ENCODE data around the gene ASCL2. TPM values are rescaled to one million over a fixed set of nuclear protein-coding genes. Genes with fewer than 3 reads are reported as not detected.

The ASCL2 gene, protein sequence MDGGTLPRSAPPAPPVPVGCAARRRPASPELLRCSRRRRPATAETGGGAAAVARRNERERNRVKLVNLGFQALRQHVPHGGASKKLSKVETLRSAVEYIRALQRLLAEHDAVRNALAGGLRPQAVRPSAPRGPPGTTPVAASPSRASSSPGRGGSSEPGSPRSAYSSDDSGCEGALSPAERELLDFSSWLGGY
- polyA plus RNA-seq: 1 to 10 TPM in 1 of 2 donors, under 1 TPM in 1; 0.95 to 1.7 TPM

DNA sequence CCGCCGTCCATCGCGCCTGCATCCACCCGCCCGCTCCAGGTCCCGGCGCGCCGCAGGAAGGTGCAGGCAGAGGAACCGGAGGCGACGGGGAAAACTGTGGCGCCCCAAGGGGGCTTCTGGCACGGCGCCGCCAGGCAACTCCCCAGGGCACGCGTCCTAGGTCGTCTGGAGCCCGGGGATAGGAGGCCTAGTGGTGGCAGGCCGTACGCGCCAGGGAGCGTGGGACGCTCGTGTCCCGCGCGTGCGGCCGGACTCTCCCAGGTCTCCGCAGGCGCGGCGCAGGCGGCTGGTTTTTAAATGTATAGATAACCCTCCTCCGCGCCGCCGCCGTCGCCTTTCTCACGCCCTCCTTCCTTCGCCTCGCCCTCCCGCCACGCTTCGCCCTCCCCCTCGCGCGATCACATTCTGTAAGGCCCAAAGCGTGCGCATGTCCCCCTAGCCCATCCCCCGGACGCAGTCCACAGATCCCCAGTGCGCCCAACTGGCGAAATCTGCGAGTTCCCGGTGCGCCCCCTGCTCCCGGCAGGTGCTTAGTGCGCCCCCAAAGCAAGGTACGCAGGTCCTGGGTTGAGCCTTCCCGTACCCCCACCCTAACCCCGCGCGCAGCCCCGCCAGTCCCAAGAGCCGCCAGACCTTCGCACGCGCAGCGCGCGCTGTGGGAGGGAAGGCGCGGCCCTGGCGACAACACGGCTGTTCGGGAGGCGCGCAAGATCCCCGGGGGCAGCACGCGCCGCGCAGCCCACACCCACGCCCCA lies at the start of gene ASCL2:
TSS of gene ASCL2 (minus strand) at position 267 of the 755 bp plus-strand sequence. CDS start at position 11, 256 bp downstream.
- H3K27me3 ChIP-seq (ENCODE audit: control insufficient read depth in 1 of 2, insufficient read depth in 2 of 2, low read length in 2 of 2): peaks cover 0 to 15% of the 10 kb centered on the region in 2 donors
- no peaks in the 10 kb centered on the region for H3K36me3 ChIP-seq (ENCODE audit: control insufficient read depth in 2 of 2, insufficient read depth in 2 of 2, low read length in 1 of 2)
- no peaks in the 10 kb centered on the region for H3K9me3 ChIP-seq (ENCODE audit: control insufficient read depth in 2 of 2, insufficient read depth in 1 of 2, low read depth in 1 of 2, low read length in 1 of 2)
- H3K4me1 ChIP-seq (ENCODE audit: control insufficient read depth in 2 of 2, insufficient read depth in 2 of 2, low read length in 1 of 2): peaks cover 6 to 14% of the 10 kb centered on the region in 2 donors
- H3K4me3 ChIP-seq (ENCODE audit: low read depth in 1 of 2, low read length in 2 of 2): peak within 1 kb of the TSS; percentile 51 to 55
- H3K27ac ChIP-seq (ENCODE audit: low read depth in 2 of 2, low read length in 1 of 2): peak within 1 kb of the TSS; percentile 5 to 41
- WGBS, 2 donors: 2% methylated on average over 66 to 89 of the region's 89 CpGs

DNA sequence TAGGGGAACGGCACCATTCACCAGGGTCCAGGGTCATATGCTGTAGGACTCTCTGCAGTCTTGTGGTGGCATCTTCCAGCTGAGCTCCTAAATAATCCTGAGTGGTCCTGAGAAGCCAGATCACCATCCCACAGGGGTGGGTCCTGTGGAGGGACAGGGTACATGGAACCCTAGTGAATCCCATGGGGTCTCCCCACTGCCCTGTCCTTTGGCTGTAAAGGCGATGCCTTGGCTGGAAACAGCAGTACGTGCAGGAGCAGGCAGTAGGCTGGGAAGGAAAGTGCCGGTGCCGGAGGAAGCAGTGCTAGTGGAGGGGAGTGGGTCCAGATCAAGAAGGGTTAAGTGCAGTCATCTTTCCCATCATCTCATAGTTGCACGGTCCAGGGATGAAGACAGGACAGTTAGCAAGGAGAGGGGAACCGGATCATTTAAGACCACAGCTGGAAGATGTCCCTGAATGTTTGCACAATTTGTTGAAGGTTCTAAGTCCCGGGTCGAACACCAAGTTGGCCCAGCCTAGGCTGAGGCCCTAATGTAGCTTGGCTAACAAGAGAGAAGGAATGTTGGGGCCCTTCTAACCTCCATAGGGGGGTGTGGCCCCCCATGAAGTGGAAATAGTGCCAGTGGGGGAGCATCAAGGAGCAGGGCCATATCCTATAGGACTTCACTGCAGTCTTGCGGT lies 49.5 kb upstream of the ASCL2 start:
- H3K27me3 ChIP-seq (ENCODE audit: control insufficient read depth in 1 of 2, insufficient read depth in 2 of 2, low read length in 2 of 2): no peaks in the 10 kb centered on the region
- H3K9me3 ChIP-seq (ENCODE audit: control insufficient read depth in 2 of 2, insufficient read depth in 1 of 2, low read depth in 1 of 2, low read length in 1 of 2): peaks cover 3 to 7% of the 10 kb centered on the region in 2 donors
- H3K27ac ChIP-seq (ENCODE audit: low read depth in 2 of 2, low read length in 1 of 2): no peak overlapping the region
- H3K36me3 ChIP-seq (ENCODE audit: control insufficient read depth in 2 of 2, insufficient read depth in 2 of 2, low read length in 1 of 2): no peaks in the 10 kb centered on the region
- peaks cover under 1 to 2% of the 10 kb centered on the region in 2 donors for H3K4me1 ChIP-seq (ENCODE audit: control insufficient read depth in 2 of 2, insufficient read depth in 2 of 2, low read length in 1 of 2)
- 73 to 75% methylated on average over 10 of the region's 10 CpGs for WGBS, 2 donors
- no peak overlapping the region for H3K4me3 ChIP-seq (ENCODE audit: low read depth in 1 of 2, low read length in 2 of 2)

DNA sequence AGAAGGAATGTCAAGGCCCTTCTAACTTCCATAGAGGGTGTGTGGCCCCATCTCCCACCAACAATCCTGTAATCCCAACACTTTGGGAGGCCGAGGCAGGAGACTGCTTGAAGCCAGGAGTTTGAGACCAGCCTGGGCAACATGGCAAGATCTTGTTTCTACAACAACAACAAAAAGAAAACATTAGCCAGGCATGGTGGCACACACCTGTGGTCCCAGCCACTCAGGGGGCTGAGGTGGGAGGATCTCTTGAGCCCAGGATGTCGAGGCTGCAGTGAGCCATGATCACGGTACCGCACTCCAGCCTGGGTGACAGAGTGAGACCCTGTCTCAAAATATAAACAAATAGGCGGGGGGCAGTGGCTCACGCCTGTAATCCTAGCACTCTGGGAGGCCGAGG lies 48.3 kb upstream of the ASCL2 start:
- no peak overlapping the region for H3K4me3 ChIP-seq (ENCODE audit: low read depth in 1 of 2, low read length in 2 of 2)
- no peak overlapping the region for H3K27ac ChIP-seq (ENCODE audit: low read depth in 2 of 2, low read length in 1 of 2)
- no peaks in the 10 kb centered on the region for H3K27me3 ChIP-seq (ENCODE audit: control insufficient read depth in 1 of 2, insufficient read depth in 2 of 2, low read length in 2 of 2)
- peaks cover 2 to 9% of the 10 kb centered on the region in 2 donors for H3K4me1 ChIP-seq (ENCODE audit: control insufficient read depth in 2 of 2, insufficient read depth in 2 of 2, low read length in 1 of 2)
- no peaks in the 10 kb centered on the region for H3K36me3 ChIP-seq (ENCODE audit: control insufficient read depth in 2 of 2, insufficient read depth in 2 of 2, low read length in 1 of 2)
- H3K9me3 ChIP-seq (ENCODE audit: control insufficient read depth in 2 of 2, insufficient read depth in 1 of 2, low read depth in 1 of 2, low read length in 1 of 2): peaks cover 3 to 7% of the 10 kb centered on the region in 2 donors
- 93 to 94% methylated on average over 7 of the region's 7 CpGs for WGBS, 2 donors

DNA sequence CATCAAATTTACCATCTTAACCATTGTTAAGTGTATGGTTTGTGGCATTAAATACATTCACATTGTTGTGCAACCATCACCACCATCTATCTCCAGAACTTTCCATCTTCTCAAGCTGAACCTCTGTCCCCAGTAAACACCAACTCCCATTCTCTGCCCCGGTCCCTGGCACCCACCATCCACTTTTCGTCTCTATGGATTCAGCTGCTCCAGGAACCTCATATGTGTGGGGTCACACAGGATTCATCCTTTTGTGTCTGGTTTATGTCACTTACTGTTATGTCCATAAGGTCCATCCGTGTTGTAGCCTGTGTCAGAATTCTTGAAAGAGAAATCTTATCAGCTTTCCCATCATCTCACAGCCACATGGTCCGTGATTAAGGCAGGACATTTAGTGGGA lies 47.7 kb upstream of the ASCL2 start:
- 86 to 93% methylated on average over 4 of the region's 4 CpGs for WGBS, 2 donors
- Histone ChIP-seq H3K4me3 (ENCODE audit: low read depth in 1 of 2, low read length in 2 of 2) (no peak overlapping the region), H3K9me3 (ENCODE audit: control insufficient read depth in 2 of 2, insufficient read depth in 1 of 2, low read depth in 1 of 2, low read length in 1 of 2) (peaks cover 3 to 7% of the 10 kb centered on the region in 2 donors), H3K27me3 (ENCODE audit: control insufficient read depth in 1 of 2, insufficient read depth in 2 of 2, low read length in 2 of 2) (no peaks in the 10 kb centered on the region), H3K36me3 (ENCODE audit: control insufficient read depth in 2 of 2, insufficient read depth in 2 of 2, low read length in 1 of 2) (no peaks in the 10 kb centered on the region), H3K4me1 (ENCODE audit: control insufficient read depth in 2 of 2, insufficient read depth in 2 of 2, low read length in 1 of 2) (peaks cover 2 to 11% of the 10 kb centered on the region in 2 donors), H3K27ac (ENCODE audit: low read depth in 2 of 2, low read length in 1 of 2) (no peak overlapping the region)

DNA sequence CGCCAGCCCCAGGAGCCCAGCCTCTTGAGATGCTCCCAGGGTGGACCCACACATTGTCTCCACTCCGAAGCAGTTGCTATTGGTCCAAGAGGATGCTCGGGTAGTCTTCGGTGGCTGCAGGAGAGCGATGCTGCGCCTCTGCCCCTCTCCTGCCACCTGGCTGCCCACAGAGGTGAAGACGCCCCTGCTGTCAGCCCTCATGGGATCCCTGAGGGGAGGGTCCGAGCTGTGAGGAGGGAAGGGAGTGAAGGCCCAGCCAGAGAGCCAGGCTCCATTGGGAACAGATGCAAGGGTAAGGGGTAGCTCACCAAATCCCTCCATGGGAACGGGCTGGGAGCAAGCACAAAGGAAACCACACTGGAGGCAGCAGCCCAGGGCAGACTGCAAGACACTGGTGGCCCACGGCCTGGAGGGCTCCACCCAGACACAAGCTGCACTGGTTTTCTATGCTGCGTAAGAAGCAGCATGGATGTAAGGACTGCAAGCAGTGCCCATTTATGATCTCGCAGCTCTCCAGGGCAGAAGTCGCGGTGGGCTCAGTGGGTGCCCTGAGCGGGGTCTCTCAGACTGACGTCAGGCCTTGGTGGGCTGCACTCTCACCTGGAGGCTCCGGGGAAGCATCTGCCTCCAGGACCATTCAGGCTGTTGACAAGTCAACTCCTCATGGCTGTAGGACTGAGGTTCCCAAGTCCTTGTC lies 47.1 kb upstream of the ASCL2 start:
- 93 to 94% methylated on average over 17 of the region's 17 CpGs for WGBS, 2 donors
- H3K9me3 ChIP-seq (ENCODE audit: control insufficient read depth in 2 of 2, insufficient read depth in 1 of 2, low read depth in 1 of 2, low read length in 1 of 2): peaks cover 3 to 7% of the 10 kb centered on the region in 2 donors
- no peak overlapping the region for H3K4me3 ChIP-seq (ENCODE audit: low read depth in 1 of 2, low read length in 2 of 2)

DNA sequence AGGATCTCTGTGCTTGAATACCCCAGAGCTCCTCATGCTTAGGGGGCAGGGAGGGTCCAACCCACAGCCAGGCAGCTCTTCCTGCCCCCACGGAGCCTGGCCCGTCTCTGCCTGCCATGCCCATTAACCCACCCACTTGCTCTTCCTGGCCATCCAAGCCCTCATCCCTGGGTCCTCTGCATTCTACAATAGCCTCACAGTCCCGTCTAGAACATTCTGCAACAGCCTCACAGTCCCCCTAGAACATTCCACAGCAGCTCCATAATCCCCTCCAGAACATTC lies 46.5 kb upstream of the ASCL2 start:
- Histone ChIP-seq H3K27ac (ENCODE audit: low read depth in 2 of 2, low read length in 1 of 2) (no peak overlapping the region), H3K4me1 (ENCODE audit: control insufficient read depth in 2 of 2, insufficient read depth in 2 of 2, low read length in 1 of 2) (peaks cover 8 to 18% of the 10 kb centered on the region in 2 donors), H3K9me3 (ENCODE audit: control insufficient read depth in 2 of 2, insufficient read depth in 1 of 2, low read depth in 1 of 2, low read length in 1 of 2) (peaks cover 3 to 7% of the 10 kb centered on the region in 2 donors), H3K36me3 (ENCODE audit: control insufficient read depth in 2 of 2, insufficient read depth in 2 of 2, low read length in 1 of 2) (no peaks in the 10 kb centered on the region), H3K27me3 (ENCODE audit: control insufficient read depth in 1 of 2, insufficient read depth in 2 of 2, low read length in 2 of 2) (no peaks in the 10 kb centered on the region), H3K4me3 (ENCODE audit: low read depth in 1 of 2, low read length in 2 of 2) (no peak overlapping the region)
- 81 to 98% methylated on average over 3 of the region's 3 CpGs for WGBS, 2 donors

More for the DNA sequence above, 47.1 kb upstream of the ASCL2 start:
- peaks cover 3 to 14% of the 10 kb centered on the region in 2 donors for H3K4me1 ChIP-seq (ENCODE audit: control insufficient read depth in 2 of 2, insufficient read depth in 2 of 2, low read length in 1 of 2)
- no peaks in the 10 kb centered on the region for H3K27me3 ChIP-seq (ENCODE audit: control insufficient read depth in 1 of 2, insufficient read depth in 2 of 2, low read length in 2 of 2)
- no peaks in the 10 kb centered on the region for H3K36me3 ChIP-seq (ENCODE audit: control insufficient read depth in 2 of 2, insufficient read depth in 2 of 2, low read length in 1 of 2)
- H3K27ac ChIP-seq (ENCODE audit: low read depth in 2 of 2, low read length in 1 of 2): no peak overlapping the region

DNA sequence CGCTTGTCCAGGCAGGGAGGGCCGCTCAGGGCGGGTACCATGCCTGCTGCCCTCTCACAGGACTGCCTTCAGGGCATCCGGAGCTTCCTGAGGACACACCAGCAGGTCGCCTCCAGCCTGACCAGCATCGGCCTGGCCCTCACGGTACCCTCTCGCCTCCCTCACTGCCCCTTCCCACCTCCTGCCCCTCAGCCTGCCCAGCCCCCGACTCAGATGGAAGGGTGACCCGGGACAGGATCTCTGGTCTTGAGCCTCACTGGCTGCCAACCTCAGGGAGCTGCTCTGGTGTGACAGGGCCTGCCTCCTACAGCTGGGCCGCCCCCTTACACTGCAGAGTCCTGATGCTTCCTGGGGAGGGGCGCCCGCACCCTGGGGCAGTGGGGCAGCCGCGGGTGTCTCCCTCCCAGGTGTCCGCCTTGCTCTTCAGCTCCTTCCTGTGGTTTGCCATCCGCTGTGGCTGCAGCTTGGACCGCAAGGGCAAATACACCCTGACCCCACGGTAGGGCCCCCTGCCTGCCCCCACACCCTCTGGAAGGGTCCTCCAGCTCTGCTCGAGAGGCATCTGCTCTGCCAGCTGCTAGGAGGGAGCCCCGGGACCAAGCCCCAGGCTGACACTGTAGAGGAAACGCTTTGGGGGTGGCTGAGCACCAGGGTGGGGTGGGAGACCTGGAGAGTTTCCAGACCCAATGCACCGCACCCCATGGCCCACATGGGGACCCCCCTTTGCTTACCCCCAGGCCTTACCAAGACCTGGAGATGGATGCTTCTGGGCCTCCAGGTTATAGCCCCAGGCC lies 46.0 kb upstream of the ASCL2 start:
- Histone ChIP-seq H3K9me3 (ENCODE audit: control insufficient read depth in 2 of 2, insufficient read depth in 1 of 2, low read depth in 1 of 2, low read length in 1 of 2) (peaks cover 3 to 7% of the 10 kb centered on the region in 2 donors), H3K36me3 (ENCODE audit: control insufficient read depth in 2 of 2, insufficient read depth in 2 of 2, low read length in 1 of 2) (no peaks in the 10 kb centered on the region), H3K4me1 (ENCODE audit: control insufficient read depth in 2 of 2, insufficient read depth in 2 of 2, low read length in 1 of 2) (peaks cover 8 to 21% of the 10 kb centered on the region in 2 donors), H3K27me3 (ENCODE audit: control insufficient read depth in 1 of 2, insufficient read depth in 2 of 2, low read length in 2 of 2) (no peaks in the 10 kb centered on the region), H3K27ac (ENCODE audit: low read depth in 2 of 2, low read length in 1 of 2) (peak overlapping the region in 1 of 2 donors; percentile 6), H3K4me3 (ENCODE audit: low read depth in 1 of 2, low read length in 2 of 2) (no peak overlapping the region)
- WGBS, 2 donors: 85 to 86% methylated on average over 23 of the region's 23 CpGs

DNA sequence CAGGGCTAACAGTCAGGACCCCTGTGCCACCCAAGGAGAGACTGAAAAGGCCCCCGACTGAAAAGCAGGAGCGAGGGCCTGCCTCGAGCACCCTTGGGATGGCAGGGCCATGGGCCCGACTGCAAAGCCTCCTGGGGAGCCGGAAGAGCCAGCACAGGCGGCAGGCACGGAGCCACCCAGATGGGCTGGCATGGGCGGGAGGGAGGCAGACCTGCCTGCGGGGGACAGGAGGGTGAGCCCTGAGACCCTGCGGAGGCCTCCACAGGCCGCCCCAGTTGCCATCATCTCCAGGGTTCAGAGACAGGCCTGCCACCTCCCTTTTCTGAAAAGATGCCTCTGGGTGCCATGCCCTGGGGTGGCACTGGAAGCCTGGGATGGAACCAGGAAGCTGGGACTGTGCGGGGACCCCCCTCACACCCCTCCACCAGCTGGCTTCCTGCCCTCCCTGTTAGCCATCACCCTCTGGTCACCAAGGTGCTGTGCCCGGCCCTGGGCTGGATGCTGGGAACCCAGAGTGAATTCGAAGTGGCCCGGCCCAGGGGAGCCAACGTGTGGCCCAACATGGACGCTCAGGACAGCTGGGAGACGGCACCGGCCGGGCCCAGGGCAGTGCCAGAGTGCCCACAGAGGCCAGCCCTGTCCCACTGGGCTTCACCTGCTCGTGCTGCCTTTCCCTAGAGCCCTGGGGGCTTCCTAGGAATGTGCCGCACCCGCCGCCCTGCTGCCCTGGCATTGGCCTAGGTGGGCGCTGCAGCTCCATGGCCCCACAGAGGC lies 45.2 kb upstream of the ASCL2 start:
- Histone ChIP-seq H3K4me3 (ENCODE audit: low read depth in 1 of 2, low read length in 2 of 2) (no peak overlapping the region), H3K9me3 (ENCODE audit: control insufficient read depth in 2 of 2, insufficient read depth in 1 of 2, low read depth in 1 of 2, low read length in 1 of 2) (peaks cover 3 to 7% of the 10 kb centered on the region in 2 donors), H3K4me1 (ENCODE audit: control insufficient read depth in 2 of 2, insufficient read depth in 2 of 2, low read length in 1 of 2) (peaks cover 8 to 23% of the 10 kb centered on the region in 2 donors), H3K27me3 (ENCODE audit: control insufficient read depth in 1 of 2, insufficient read depth in 2 of 2, low read length in 2 of 2) (no peaks in the 10 kb centered on the region), H3K27ac (ENCODE audit: low read depth in 2 of 2, low read length in 1 of 2) (peak overlapping the region; percentile 32 to 75), H3K36me3 (ENCODE audit: control insufficient read depth in 2 of 2, insufficient read depth in 2 of 2, low read length in 1 of 2) (no peaks in the 10 kb centered on the region)
- 69 to 79% methylated on average over 25 of the region's 25 CpGs for WGBS, 2 donors
